ENCODE measurements around the gene PTPRD. TPM values are rescaled to one million over a fixed set of nuclear protein-coding genes. Genes with fewer than 3 reads are reported as not detected.
A peak's percentile ranks its signal among the peaks of the same experiment; 100 is the strongest.

PTPRD gene
- total RNA-seq, 2 experiments from 2014 or later: 0.03 TPM; not detected in 1

DNA sequence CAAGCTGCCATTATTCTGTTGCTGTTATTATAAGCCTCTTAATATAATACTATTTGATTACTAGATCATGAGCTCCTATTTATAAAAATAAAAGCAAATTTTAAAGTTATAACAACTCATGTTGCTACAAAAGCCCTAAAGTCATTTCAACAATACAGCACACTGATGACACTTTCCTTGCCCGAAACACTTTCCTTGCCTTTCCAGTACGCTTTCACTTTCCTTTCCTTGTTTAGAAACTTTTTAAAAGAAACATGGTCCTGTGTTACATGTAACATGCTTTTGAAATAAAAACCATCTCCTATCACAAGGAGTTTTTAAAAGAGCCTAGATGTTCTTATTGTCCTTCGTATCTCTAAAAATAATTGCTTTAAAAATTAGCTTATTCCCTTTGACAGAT lies 688.4 kb downstream of the PTPRD start:
- H3K4me2 ChIP-seq (ENCODE audit: low read length): no peak overlapping the region

DNA sequence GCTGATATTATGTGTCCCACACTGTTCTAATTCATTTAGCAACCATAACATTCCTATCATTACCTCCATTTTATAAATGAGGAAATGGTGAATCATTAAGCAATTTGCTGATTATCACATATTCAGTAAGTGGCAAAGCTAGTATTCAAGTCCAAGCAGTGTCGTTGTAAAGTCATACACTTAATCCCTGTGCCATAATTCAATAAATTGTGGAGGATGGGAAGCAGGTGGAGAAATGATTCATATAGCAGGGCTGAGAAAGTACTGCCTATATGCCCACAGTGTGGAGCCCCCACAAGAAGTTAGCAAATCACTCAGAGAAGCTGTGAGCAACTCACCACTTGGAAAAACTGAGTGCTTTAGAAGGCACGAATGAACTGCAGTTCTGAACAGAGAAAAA lies 691.0 kb downstream of the PTPRD start:
- Histone ChIP-seq H3K27ac (ENCODE audit: low read depth, low read length, poor library complexity, severe bottlenecking) (no peak overlapping the region), H3K79me2 (ENCODE audit: insufficient read depth, low read depth, low read length) (no peaks in the 10 kb centered on the region), H2AFZ (ENCODE audit: low read length) (no peak overlapping the region), H4K20me1 (ENCODE audit: insufficient read depth, low read length) (no peaks in the 10 kb centered on the region), H3K36me3 (ENCODE audit: insufficient read depth, low read length) (no peaks in the 10 kb centered on the region), H3K4me3 (ENCODE audit: low read depth, low read length, poor library complexity, severe bottlenecking) (no peak overlapping the region), H3K9me3 (ENCODE audit: low read length) (no peaks in the 10 kb centered on the region), H3K4me1 (ENCODE audit: insufficient read depth, low read length, poor library complexity, severe bottlenecking) (no peaks in the 10 kb centered on the region), H3K4me2 (ENCODE audit: low read length) (no peak overlapping the region), H3K9me2 (ENCODE audit: insufficient read depth, low read length) (no peaks in the 10 kb centered on the region)
- CTCF ChIA-PET (ENCODE audit: unreplicated experiment): no interaction called here
- intact Hi-C loops (cut with micrococcal nuclease; ENCODE audit: unreplicated experiment): no loop called here
- DNase-seq (ENCODE audit: low spot score): no peak
- POLR2A ChIA-PET: interaction anchor here (0.6 to 1.3 kb wide), 5 partner anchors 18 to 129 kb away, joined by 3 to 4 read pairs (median 3); no protein-coding TSS in a partner anchor
- TF ChIP-seq, protein P1, sequence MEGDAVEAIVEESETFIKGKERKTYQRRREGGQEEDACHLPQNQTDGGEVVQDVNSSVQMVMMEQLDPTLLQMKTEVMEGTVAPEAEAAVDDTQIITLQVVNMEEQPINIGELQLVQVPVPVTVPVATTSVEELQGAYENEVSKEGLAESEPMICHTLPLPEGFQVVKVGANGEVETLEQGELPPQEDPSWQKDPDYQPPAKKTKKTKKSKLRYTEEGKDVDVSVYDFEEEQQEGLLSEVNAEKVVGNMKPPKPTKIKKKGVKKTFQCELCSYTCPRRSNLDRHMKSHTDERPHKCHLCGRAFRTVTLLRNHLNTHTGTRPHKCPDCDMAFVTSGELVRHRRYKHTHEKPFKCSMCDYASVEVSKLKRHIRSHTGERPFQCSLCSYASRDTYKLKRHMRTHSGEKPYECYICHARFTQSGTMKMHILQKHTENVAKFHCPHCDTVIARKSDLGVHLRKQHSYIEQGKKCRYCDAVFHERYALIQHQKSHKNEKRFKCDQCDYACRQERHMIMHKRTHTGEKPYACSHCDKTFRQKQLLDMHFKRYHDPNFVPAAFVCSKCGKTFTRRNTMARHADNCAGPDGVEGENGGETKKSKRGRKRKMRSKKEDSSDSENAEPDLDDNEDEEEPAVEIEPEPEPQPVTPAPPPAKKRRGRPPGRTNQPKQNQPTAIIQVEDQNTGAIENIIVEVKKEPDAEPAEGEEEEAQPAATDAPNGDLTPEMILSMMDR (conservative IDR thresholded peaks at IDR 0.05; ENCODE audit: low read length): no peak
- TF ChIP-seq EZH2phosphoT487 (IDR thresholded peaks at IDR 0.05; ENCODE audit: borderline replicate concordance, low read depth, low read length): no peak
- no TSS peak for BruUV-seq (replicated peaks)

More for the DNA sequence above, 688.4 kb downstream of the PTPRD start:
- DNase-seq (ENCODE audit: low spot score): no peak
- no peaks in the 10 kb centered on the region for H3K9me2 ChIP-seq (ENCODE audit: insufficient read depth, low read length)
- H3K79me2 ChIP-seq (ENCODE audit: insufficient read depth, low read depth, low read length): no peaks in the 10 kb centered on the region
- TF ChIP-seq EZH2phosphoT487 (IDR thresholded peaks at IDR 0.05; ENCODE audit: borderline replicate concordance, low read depth, low read length): no peak
- TF ChIP-seq, protein P1 (conservative IDR thresholded peaks at IDR 0.05; ENCODE audit: low read length): no peak
- no TSS peak for BruUV-seq (replicated peaks)
- no peaks in the 10 kb centered on the region for H3K36me3 ChIP-seq (ENCODE audit: insufficient read depth, low read length)
- H3K9me3 ChIP-seq (ENCODE audit: low read length): no peaks in the 10 kb centered on the region
- H4K20me1 ChIP-seq (ENCODE audit: insufficient read depth, low read length): no peaks in the 10 kb centered on the region
- H3K27ac ChIP-seq (ENCODE audit: low read depth, low read length, poor library complexity, severe bottlenecking): no peak overlapping the region
- no peaks in the 10 kb centered on the region for H3K4me1 ChIP-seq (ENCODE audit: insufficient read depth, low read length, poor library complexity, severe bottlenecking)
- H2AFZ ChIP-seq (ENCODE audit: low read length): no peak overlapping the region
- ChIA-PET CTCF (ENCODE audit: unreplicated experiment) (interaction anchor here (0.6 kb wide), 1 partner anchor 326 kb away, joined by 3 read pairs; no protein-coding TSS in a partner anchor), POLR2A (interaction anchor here (0.9 to 1.5 kb wide), 3 partner anchors 21 to 81 kb away, joined by 3 to 4 read pairs (median 4); no protein-coding TSS in a partner anchor)
- H3K4me3 ChIP-seq (ENCODE audit: low read depth, low read length, poor library complexity, severe bottlenecking): no peak overlapping the region
- intact Hi-C loops (cut with micrococcal nuclease; ENCODE audit: unreplicated experiment): no loop called here

GRCh38 chr9:9920425-9921060 lies 692.3 kb downstream of the PTPRD start:
- Histone ChIP-seq H3K4me1 (ENCODE audit: insufficient read depth, low read length, poor library complexity, severe bottlenecking) (no peaks in the 10 kb centered on the region), H3K9me2 (ENCODE audit: insufficient read depth, low read length) (no peaks in the 10 kb centered on the region), H3K36me3 (ENCODE audit: insufficient read depth, low read length) (no peaks in the 10 kb centered on the region), H3K4me2 (ENCODE audit: low read length) (no peak overlapping the region), H3K4me3 (ENCODE audit: low read depth, low read length, poor library complexity, severe bottlenecking) (no peak overlapping the region), H3K79me2 (ENCODE audit: insufficient read depth, low read depth, low read length) (no peaks in the 10 kb centered on the region), H3K27ac (ENCODE audit: low read depth, low read length, poor library complexity, severe bottlenecking) (no peak overlapping the region), H3K9me3 (ENCODE audit: low read length) (peaks cover 7% of the 10 kb centered on the region; the same call in 1 of the 2 replicates), H2AFZ (ENCODE audit: low read length) (no peak overlapping the region), H4K20me1 (ENCODE audit: insufficient read depth, low read length) (no peaks in the 10 kb centered on the region)
- ChIA-PET CTCF (ENCODE audit: unreplicated experiment) (no interaction called here), POLR2A (interaction anchor here (1.0 to 1.1 kb wide), 2 partner anchors 8 to 110 kb away, joined by 3 to 7 read pairs; no protein-coding TSS in a partner anchor)
- peak; percentile 5 for DNase-seq (ENCODE audit: low spot score)
- BruUV-seq (replicated peaks): no TSS peak
- TF ChIP-seq EZH2phosphoT487 (IDR thresholded peaks at IDR 0.05; ENCODE audit: borderline replicate concordance, low read depth, low read length): no peak
- TF ChIP-seq, protein P1 (conservative IDR thresholded peaks at IDR 0.05; ENCODE audit: low read length): peak; percentile 67
- intact Hi-C loops (cut with micrococcal nuclease; ENCODE audit: unreplicated experiment): no loop called here

All from OCI-LY7 (cell line).